GM23338 (cell line): ENCODE results near the gene FAM118B. TPM values are rescaled to one million over a fixed set of nuclear protein-coding genes. Genes with fewer than 3 reads are reported as not detected.
A peak's percentile ranks its signal among the peaks of the same experiment; 100 is the strongest.

Source experiments
- ATAC-seq: fragments of 200-7000 bp; cut with Tn5 transposase; 3 replicates; pipeline ENCODE4 v1.9.1; 2020
- DNase-seq: peaks from one replicate; pipeline ENCODE4 v3.0.0-alpha.2; 2015; ENCODE audit warnings: low spot score
- H2AFZ ChIP-seq: fragments of 200-600 bp; sonication (generic); 2 replicates; pipeline ENCODE4 v1.8.0; 2016; ENCODE audit warnings: antibody characterized with exemption, mild to moderate bottlenecking, moderate library complexity
- H3F3A ChIP-seq: fragments of 200-600 bp; sonication (generic); replicated peaks from 2 replicates; pipeline ENCODE4 v1.8.0; 2017; ENCODE audit warnings: antibody characterized with exemption, mixed run types, low read depth
- H3K27ac ChIP-seq: fragments of 200-600 bp; sonication (generic); 2 replicates; pipeline ENCODE4 v1.6.1; 2016; ENCODE audit warnings: low read depth
- H3K27me3 ChIP-seq: fragments of 200-600 bp; sonication (generic); 2 replicates; pipeline ENCODE4 v1.8.0; 2016; ENCODE audit warnings: mild to moderate bottlenecking, mixed run types, moderate library complexity; ENCODE audit not compliant: insufficient read depth
- H3K36me3 ChIP-seq: fragments of 200-600 bp; sonication (generic); 2 replicates; pipeline ENCODE4 v1.8.0; 2016; ENCODE audit warnings: mild to moderate bottlenecking; ENCODE audit not compliant: insufficient read depth
- H3K4me1 ChIP-seq: fragments of 200-600 bp; sonication (generic); 2 replicates; pipeline ENCODE4 v1.8.0; 2016; ENCODE audit warnings: mild to moderate bottlenecking, moderate library complexity; ENCODE audit not compliant: insufficient read depth
- H3K4me2 ChIP-seq: fragments of 200-600 bp; sonication (generic); 2 replicates; pipeline ENCODE4 v1.7.1; 2017; ENCODE audit warnings: mixed run types
- H3K4me3 ChIP-seq: fragments of 200-600 bp; sonication (generic); 2 replicates; pipeline ENCODE4 v1.6.1; 2016; ENCODE audit warnings: mixed run types
- H3K79me2 ChIP-seq: fragments of 200-600 bp; sonication (generic); replicated peaks from 2 replicates; pipeline ENCODE4 v1.8.0; 2017; ENCODE audit warnings: mild to moderate bottlenecking; ENCODE audit not compliant: insufficient read depth
- H3K9me2 ChIP-seq: fragments of 200-600 bp; sonication (generic); 2 replicates; pipeline ENCODE4 v1.8.0; 2017; ENCODE audit not compliant: insufficient read depth
- H4K20me1 ChIP-seq: fragments of 200-600 bp; sonication (generic); replicated peaks from 2 replicates; pipeline ENCODE4 v1.8.0; 2017; ENCODE audit warnings: mild to moderate bottlenecking; ENCODE audit not compliant: insufficient read depth
- H3K27ac Mint-ChIP-seq: 2 replicates; pipeline ENCODE4 v1.8.0; 2020; ENCODE audit warnings: inconsistent platforms, mild to moderate bottlenecking, moderate library complexity, mixed read lengths
- H3K27me3 Mint-ChIP-seq: 3 replicates; pipeline ENCODE4 v1.8.0; 2022; ENCODE audit warnings: low read depth, mild to moderate bottlenecking, moderate library complexity, mixed read lengths, inconsistent platforms; ENCODE audit not compliant: insufficient read depth, poor library complexity
- H3K36me3 Mint-ChIP-seq: 3 replicates; pipeline ENCODE4 v1.8.0; 2021; ENCODE audit warnings: low read depth, mild to moderate bottlenecking, inconsistent platforms, moderate library complexity, mixed read lengths
- H3K4me1 Mint-ChIP-seq: 3 replicates; pipeline ENCODE4 v1.8.0; 2020; ENCODE audit warnings: mild to moderate bottlenecking, inconsistent platforms, mixed read lengths
- H3K4me3 Mint-ChIP-seq: 3 replicates; pipeline ENCODE4 v1.8.0; 2021; ENCODE audit warnings: moderate library complexity, mild to moderate bottlenecking, inconsistent platforms, mixed read lengths
- H3K9me3 Mint-ChIP-seq: 3 replicates; pipeline ENCODE4 v1.8.0; 2020; ENCODE audit warnings: moderate library complexity, mild to moderate bottlenecking, inconsistent platforms, mixed read lengths
- CREB1 ChIP-seq: fragments of 250-450 bp; sonication (Bioruptor Pico); IDR thresholded peaks from 2 replicates; pipeline ENCODE4 v1.5.0; 2020; ENCODE audit warnings: low read depth, mild to moderate bottlenecking, moderate library complexity
- ETS1 ChIP-seq: IDR thresholded peaks from 2 replicates; pipeline ENCODE4 v1.6.1; 2016; ENCODE audit warnings: antibody characterized with exemption
- EZH2 ChIP-seq: fragments of 200-600 bp; sonication (generic); IDR thresholded peaks from one replicate; pipeline ENCODE4 v1.8.0; 2017; ENCODE audit warnings: antibody characterized with exemption, mild to moderate bottlenecking, low read depth; ENCODE audit not compliant: unreplicated experiment
- JUNB ChIP-seq: IDR thresholded peaks from one replicate; pipeline ENCODE4 v1.6.1; 2016; ENCODE audit warnings: antibody characterized with exemption; ENCODE audit not compliant: unreplicated experiment
- POLR2AphosphoS5 ChIP-seq: IDR thresholded peaks from 2 replicates; pipeline ENCODE4 v1.6.1; 2016; ENCODE audit warnings: antibody characterized with exemption, low read depth
- REST ChIP-seq: IDR thresholded peaks from one replicate; pipeline ENCODE4 v1.6.1; 2018; ENCODE audit warnings: antibody characterized with exemption; ENCODE audit not compliant: unreplicated experiment
- STAT1 ChIP-seq: IDR thresholded peaks from one replicate; pipeline ENCODE4 v1.6.1; 2016; ENCODE audit warnings: antibody characterized with exemption; ENCODE audit not compliant: unreplicated experiment
- ZNF114 ChIP-seq: fragments of 250-450 bp; sonication (Bioruptor Pico); IDR thresholded peaks from 2 replicates; pipeline ENCODE4 v1.5.0; 2020; ENCODE audit warnings: mild to moderate bottlenecking, moderate library complexity
- ZNF331 ChIP-seq: fragments of 250-450 bp; sonication (Bioruptor Pico); IDR thresholded peaks from 2 replicates; pipeline ENCODE4 v1.5.0; 2020; ENCODE audit warnings: low read depth, mild to moderate bottlenecking, moderate library complexity
- polyA plus RNA-seq: library from polyadenylated mRNA; unstranded; fragments of >200 nt; fragmentation: Nextera tagmentation; extraction: Ambion mirVana; gene quantifications from 2 replicates; pipeline ENCODE4 v1.2.1, GENCODE V29; 2016
- total RNA-seq: library from RNA; depleted of rRNA; stranded (reverse); fragments of >200 nt; shearing (Covaris generic); gene quantifications from 2 replicates; pipeline ENCODE4 v1.2.3, GENCODE V29; 2014

Gene FAM118B
- total and polyA plus RNA-seq, 2 experiments from 2014 or later: 33.7 to 43.4 TPM

GRCh38 chr11:126182787-126183445, 28.7 kb upstream of the FAM118B start (continued):
- TF ChIP-seq EZH2: no peak
- no peak for TF ChIP-seq ZNF331
- TF ChIP-seq POLR2AphosphoS5: no peak

GRCh38 chr11:126185259-126186024, 26.1 kb upstream of the FAM118B start:
- Histone ChIP-seq H3K36me3 (no peaks in the 10 kb centered on the region), H3K27me3 (no peaks in the 10 kb centered on the region), H3K4me3 (no peak overlapping the region), H3K79me2 (no peaks in the 10 kb centered on the region), H3K9me2 (no peaks in the 10 kb centered on the region), H4K20me1 (no peaks in the 10 kb centered on the region; the same call in 1 of the 2 replicates), H3F3A (no peaks in the 10 kb centered on the region), H3K4me1 (peaks cover 6% of the 10 kb centered on the region; the same call in 1 of the 2 replicates), H2AFZ (no peak overlapping the region), H3K4me2 (no peak overlapping the region), H3K27ac (no peak overlapping the region)
- Mint-ChIP-seq H3K4me1 (peaks cover 16% of the 10 kb centered on the region), H3K4me3 (no peak overlapping the region), H3K36me3 (peaks cover 5% of the 10 kb centered on the region; the same call in 2 of the 3 replicates), H3K27me3 (peaks cover 15% of the 10 kb centered on the region), H3K9me3 (no peaks in the 10 kb centered on the region), H3K27ac (no peak overlapping the region)
- ATAC-seq (peak; percentile 14; the same call in 2 of the 3 replicates), DNase-seq (peak; percentile 28)
- TF ChIP-seq CREB1 (no peak), ZNF331 (no peak), REST (no peak)

GRCh38 chr11:126186025-126186698, 25.4 kb upstream of the FAM118B start:
- Histone ChIP-seq H3K27ac (no peak overlapping the region), H3K79me2 (no peaks in the 10 kb centered on the region), H4K20me1 (no peaks in the 10 kb centered on the region; the same call in 1 of the 2 replicates), H3K27me3 (no peaks in the 10 kb centered on the region), H3K36me3 (no peaks in the 10 kb centered on the region), H3K4me1 (peaks cover 6% of the 10 kb centered on the region; the same call in 1 of the 2 replicates), H2AFZ (no peak overlapping the region), H3K4me2 (no peak overlapping the region), H3F3A (no peaks in the 10 kb centered on the region), H3K9me2 (no peaks in the 10 kb centered on the region), H3K4me3 (no peak overlapping the region)
- peaks cover 16% of the 10 kb centered on the region for H3K27me3 Mint-ChIP-seq
- H3K27ac Mint-ChIP-seq: no peak overlapping the region
- H3K4me3 Mint-ChIP-seq: no peak overlapping the region
- ATAC-seq (no peak), DNase-seq (no peak)
- H3K36me3 Mint-ChIP-seq: peaks cover 12% of the 10 kb centered on the region
- no peaks in the 10 kb centered on the region for H3K9me3 Mint-ChIP-seq
- peaks cover 16% of the 10 kb centered on the region for H3K4me1 Mint-ChIP-seq
- TF ChIP-seq JUNB (no peak), ZNF114 (CRISPR knock-in tag) (no peak), POLR2AphosphoS5 (no peak), CREB1 (no peak), ZNF331 (no peak), REST (no peak), ETS1 (no peak), STAT1 (no peak), EZH2 (no peak)
